ENCODE data around the gene FCER2. TPM values are rescaled to one million over a fixed set of nuclear protein-coding genes. Genes with fewer than 3 reads are reported as not detected.
A peak's percentile ranks its signal among the peaks of the same experiment; 100 is the strongest.

FCER2 gene
- total RNA-seq, 1 experiment from 2014 or later, result not detected

DNA sequence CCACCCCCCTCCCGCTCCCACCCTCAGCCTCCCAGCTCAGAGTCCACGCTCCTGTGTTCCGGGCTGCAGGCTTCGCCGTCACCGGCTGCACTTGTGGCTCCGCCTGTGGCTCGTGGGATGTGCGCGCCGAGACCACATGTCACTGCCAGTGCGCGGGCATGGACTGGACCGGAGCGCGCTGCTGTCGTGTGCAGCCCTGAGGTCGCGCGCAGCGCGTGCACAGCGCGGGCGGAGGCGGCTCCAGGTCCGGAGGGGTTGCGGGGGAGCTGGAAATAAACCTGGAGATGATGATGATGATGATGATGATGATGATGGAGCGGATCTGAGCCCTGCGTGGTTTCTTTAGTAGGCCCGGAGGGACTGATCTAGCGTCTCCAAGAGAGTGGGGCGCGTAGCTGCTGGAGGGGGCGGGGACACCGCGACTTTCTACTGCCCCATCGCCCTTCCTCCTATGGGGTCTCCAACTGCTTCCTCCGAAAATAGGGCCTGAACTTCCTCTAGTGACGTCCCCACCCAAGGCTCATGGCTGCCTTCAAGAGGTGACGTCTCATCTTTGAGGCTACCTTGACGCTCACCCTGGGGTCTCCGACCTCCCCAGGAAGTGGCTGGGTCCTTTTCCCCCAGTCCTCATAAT is 31.7 kb downstream of the FCER2 start:
- Histone ChIP-seq H2BK20ac (ENCODE audit: low read depth, low read length, poor library complexity, severe bottlenecking) (no peak overlapping the region), H3K23me2 (ENCODE audit: insufficient read length, low read depth, low read length, poor library complexity, severe bottlenecking) (peaks cover 6% of the 10 kb centered on the region), H3K23ac (ENCODE audit: insufficient read length, low read depth, low read length) (no peak overlapping the region), H3K14ac (ENCODE audit: insufficient read depth, low read length) (no peak overlapping the region), H2BK120ac (ENCODE audit: low read depth, low read length, poor library complexity, severe bottlenecking) (no peak overlapping the region), H3K27me3 (ENCODE audit: insufficient read depth, low read length) (peaks cover 2% of the 10 kb centered on the region; the same call in 1 of the 2 replicates), H2AK5ac (ENCODE audit: insufficient read length, low read length) (no peak overlapping the region), H3K27ac (ENCODE audit: insufficient read length, low read depth, low read length) (no peak overlapping the region), H3K4me1 (ENCODE audit: insufficient read depth, low read length) (no peaks in the 10 kb centered on the region), H3K9ac (ENCODE audit: extremely low read depth, insufficient read length, low read length) (no peak overlapping the region), H2BK12ac (ENCODE audit: insufficient read length, low read depth, low read length) (no peak overlapping the region), H4K91ac (ENCODE audit: insufficient read length, low read depth, low read length) (no peak overlapping the region), H3K18ac (ENCODE audit: insufficient read length, low read depth, low read length) (peak overlapping the region; percentile 10), H2AFZ (ENCODE audit: low read length) (no peak overlapping the region), H3K79me2 (ENCODE audit: insufficient read depth, low read length) (no peaks in the 10 kb centered on the region), H3K4me2 (ENCODE audit: insufficient read depth, insufficient read length, low read length) (peak overlapping the region; percentile 57), H4K5ac (ENCODE audit: insufficient read length, low read depth, low read length) (no peak overlapping the region), H3K4ac (ENCODE audit: low read depth, low read length) (no peak overlapping the region), H2BK5ac (ENCODE audit: insufficient read length, low read length) (no peak overlapping the region), H4K8ac (replicated peaks; ENCODE audit: insufficient read length, low read depth, low read length) (no peak overlapping the region), H3K9me3 (ENCODE audit: control insufficient read depth, low read depth, low read length) (no peaks in the 10 kb centered on the region), H3K79me1 (ENCODE audit: insufficient read depth, low read depth, low read length, poor library complexity, severe bottlenecking) (no peaks in the 10 kb centered on the region), H3T11ph (ENCODE audit: low read length) (no peak overlapping the region), H4K20me1 (ENCODE audit: control insufficient read depth, insufficient read depth, insufficient read length) (no peaks in the 10 kb centered on the region), H2BK15ac (ENCODE audit: low read depth, low read length) (no peak overlapping the region), H3K56ac (ENCODE audit: insufficient read length, low read depth, low read length) (no peak overlapping the region)
- H3K27ac Mint-ChIP-seq, result no peak overlapping the region
- TF ChIP-seq, protein P1, sequence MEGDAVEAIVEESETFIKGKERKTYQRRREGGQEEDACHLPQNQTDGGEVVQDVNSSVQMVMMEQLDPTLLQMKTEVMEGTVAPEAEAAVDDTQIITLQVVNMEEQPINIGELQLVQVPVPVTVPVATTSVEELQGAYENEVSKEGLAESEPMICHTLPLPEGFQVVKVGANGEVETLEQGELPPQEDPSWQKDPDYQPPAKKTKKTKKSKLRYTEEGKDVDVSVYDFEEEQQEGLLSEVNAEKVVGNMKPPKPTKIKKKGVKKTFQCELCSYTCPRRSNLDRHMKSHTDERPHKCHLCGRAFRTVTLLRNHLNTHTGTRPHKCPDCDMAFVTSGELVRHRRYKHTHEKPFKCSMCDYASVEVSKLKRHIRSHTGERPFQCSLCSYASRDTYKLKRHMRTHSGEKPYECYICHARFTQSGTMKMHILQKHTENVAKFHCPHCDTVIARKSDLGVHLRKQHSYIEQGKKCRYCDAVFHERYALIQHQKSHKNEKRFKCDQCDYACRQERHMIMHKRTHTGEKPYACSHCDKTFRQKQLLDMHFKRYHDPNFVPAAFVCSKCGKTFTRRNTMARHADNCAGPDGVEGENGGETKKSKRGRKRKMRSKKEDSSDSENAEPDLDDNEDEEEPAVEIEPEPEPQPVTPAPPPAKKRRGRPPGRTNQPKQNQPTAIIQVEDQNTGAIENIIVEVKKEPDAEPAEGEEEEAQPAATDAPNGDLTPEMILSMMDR (conservative IDR thresholded peaks at IDR 0.05), result no peak
- no CpG with 5 or more reads among the region's 43 CpGs for WGBS (ENCODE audit: extremely low coverage, insufficient read length, low lambda C conversion rate)
- no peaks in the 10 kb centered on the region; a peak in 1 of 7 replicates for H3K36me3 Mint-ChIP-seq (ENCODE audit: insufficient read depth in 1 of 3, low read depth in 3 of 3)
- peak overlapping the region; percentile 77 to 93 for H3K4me3 Mint-ChIP-seq
- H3K27me3 Mint-ChIP-seq (ENCODE audit: low read depth), result peaks cover 90% of the 10 kb centered on the region
- H3K4me1 Mint-ChIP-seq, result peaks cover 0 to 12% of the 10 kb centered on the region in 2 experiments; a peak in 3 of 4 replicates
- DNase-seq, result no peak
- H3K9me3 Mint-ChIP-seq, result peaks cover 0 to 7% of the 10 kb centered on the region in 2 experiments; a peak in 2 of 5 replicates
